GM23248 (cell line): Measurements from ENCODE around the gene GINS2. TPM values are rescaled to one million over a fixed set of nuclear protein-coding genes. Genes with fewer than 3 reads are reported as not detected.

Source experiments
- DNase-seq: peaks from one replicate; pipeline ENCODE4 v3.0.0-alpha.2; 2015
- H2AFZ ChIP-seq: fragments of 200-600 bp; sonication (generic); 2 replicates; pipeline ENCODE4 v1.6.1; 2016; ENCODE audit warnings: antibody characterized with exemption
- H3F3A ChIP-seq: fragments of 200-600 bp; sonication (generic); 2 replicates; pipeline ENCODE4 v1.6.1; 2016; ENCODE audit warnings: mild to moderate bottlenecking, antibody characterized with exemption, mixed run types; ENCODE audit not compliant: insufficient read depth
- H3K27ac ChIP-seq: fragments of 200-600 bp; sonication (generic); 2 replicates; pipeline ENCODE4 v1.5.1; 2016; ENCODE audit warnings: mild to moderate bottlenecking
- H3K27me3 ChIP-seq: fragments of 200-600 bp; sonication (generic); replicated peaks from 2 replicates; pipeline ENCODE4 v1.6.1; 2016; ENCODE audit warnings: mild to moderate bottlenecking; ENCODE audit not compliant: insufficient read depth
- H3K36me3 ChIP-seq: fragments of 200-600 bp; sonication (generic); 2 replicates; pipeline ENCODE4 v1.6.1; 2016; ENCODE audit warnings: low read depth, mild to moderate bottlenecking
- H3K4me1 ChIP-seq: fragments of 200-600 bp; sonication (generic); 2 replicates; pipeline ENCODE4 v1.6.1; 2016; ENCODE audit warnings: mild to moderate bottlenecking; ENCODE audit not compliant: insufficient read depth
- H3K4me2 ChIP-seq: fragments of 200-600 bp; sonication (generic); one replicate; pipeline ENCODE4 v1.6.1; 2016; ENCODE audit warnings: mild to moderate bottlenecking; ENCODE audit not compliant: unreplicated experiment
- H3K4me3 ChIP-seq: fragments of 200-600 bp; sonication (generic); 2 replicates; pipeline ENCODE4 v1.5.1; 2016; ENCODE audit warnings: mild to moderate bottlenecking
- H3K79me2 ChIP-seq: fragments of 200-600 bp; sonication (generic); 2 replicates; pipeline ENCODE4 v1.6.1; 2016; ENCODE audit warnings: mild to moderate bottlenecking; ENCODE audit not compliant: insufficient read depth
- H3K9ac ChIP-seq: fragments of 200-600 bp; sonication (generic); 2 replicates; pipeline ENCODE4 v1.6.1; 2016; ENCODE audit warnings: mild to moderate bottlenecking
- H3K9me2 ChIP-seq: fragments of 200-600 bp; sonication (generic); 2 replicates; pipeline ENCODE4 v1.6.1; 2016; ENCODE audit warnings: mixed run types, mild to moderate bottlenecking, moderate library complexity; ENCODE audit not compliant: insufficient read depth
- H3K9me3 ChIP-seq: fragments of 200-600 bp; sonication (generic); one replicate; pipeline ENCODE4 v1.6.1; 2017; ENCODE audit warnings: low read depth
- H4K20me1 ChIP-seq: fragments of 200-600 bp; sonication (generic); 2 replicates; pipeline ENCODE4 v1.6.0; 2016; ENCODE audit not compliant: insufficient read depth
- EZH2 ChIP-seq: fragments of 200-600 bp; sonication (generic); IDR thresholded peaks from 2 replicates; pipeline ENCODE4 v1.6.1; 2018; ENCODE audit warnings: antibody characterized with exemption, mild to moderate bottlenecking; ENCODE audit not compliant: insufficient read depth, poor library complexity, severe bottlenecking
- EZH2phosphoT487 ChIP-seq: fragments of 200-600 bp; sonication (generic); IDR thresholded peaks from 2 replicates; pipeline ENCODE4 v1.6.1; 2018; ENCODE audit warnings: antibody characterized with exemption, moderate library complexity, mild to moderate bottlenecking, low read depth; ENCODE audit not compliant: insufficient read depth
- WGBS, 2 experiments: methylation state at CpG; one replicate each; pipeline ENCODE4 v1.1.6; 2015 to 2017; ENCODE audit warnings: low lambda C conversion rate in 2 of 2, low coverage in 1 of 2; ENCODE audit errors: missing lambda C conversion rate in 2 of 2; 5-methylcytosine and 5-hydroxymethylcytosine counted together
- in situ Hi-C: fragments of 300-500 bp; cut with MboI; formaldehyde crosslinking; loops from 2 replicates; pipeline ENCODE4 v1.15.0; 2020
- polyA plus RNA-seq: library from polyadenylated mRNA; unstranded; fragments of >200 nt; fragmentation: Nextera tagmentation; extraction: Ambion mirVana; gene quantifications from 2 replicates; pipeline ENCODE4 v1.2.1, GENCODE V29; 2016
- total RNA-seq: library from RNA; depleted of rRNA; stranded (reverse); fragments of >200 nt; shearing (Covaris generic); gene quantifications from 2 replicates; pipeline ENCODE4 v1.2.3, GENCODE V29; 2014

The GINS2 gene
- total and polyA plus RNA-seq, 2 experiments from 2014 or later: 8.9 to 9.9 TPM

DNA sequence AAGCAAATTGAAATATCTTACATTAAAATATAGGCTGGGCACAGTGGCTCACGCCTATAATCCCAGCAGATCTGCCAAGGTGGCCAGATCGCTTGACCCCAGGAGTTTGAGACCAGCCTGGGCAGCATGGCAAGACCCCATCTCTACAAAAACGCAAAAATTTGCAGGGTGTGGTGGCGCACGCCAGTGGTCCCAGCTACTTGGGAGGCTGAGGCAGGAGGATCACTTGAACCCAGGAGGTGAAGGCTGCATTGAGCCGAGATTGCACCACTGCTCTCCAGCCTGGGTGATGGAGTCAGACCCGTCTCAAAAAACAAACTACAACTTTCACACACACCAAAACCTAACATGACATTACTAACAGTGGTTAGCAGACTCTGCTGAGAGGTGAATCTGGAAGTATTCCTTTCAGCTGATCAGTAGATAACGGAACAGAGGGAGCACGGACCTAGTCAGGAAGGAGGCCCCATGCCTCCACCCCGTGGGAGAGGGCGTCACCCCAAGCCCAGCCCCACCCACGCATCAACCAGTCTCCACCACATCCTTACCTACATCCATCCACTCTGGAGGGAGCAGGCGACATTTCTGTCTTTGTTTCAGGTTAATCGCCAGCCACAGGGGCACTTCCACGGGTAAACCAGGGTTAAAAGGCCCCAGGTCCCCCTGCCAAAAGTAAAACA, 1.7 kb downstream of the GINS2 start:
- TF ChIP-seq EZH2phosphoT487 (no peak), EZH2 (no peak)
- Histone ChIP-seq H3K27ac (no peak overlapping the region), H3K79me2 (no peaks in the 10 kb centered on the region), H3K9me2 (no peaks in the 10 kb centered on the region), H3K9me3 (no peaks in the 10 kb centered on the region), H3F3A (0 out of 2 replicates have a peak, but pooled peaks cover under 1% of the 10 kb centered on the region), H2AFZ (no peak overlapping the region), H3K4me1 (no peaks in the 10 kb centered on the region), H3K4me2 (no peak overlapping the region), H3K27me3 (peaks cover 11% of the 10 kb centered on the region; the same call in 1 of the 2 replicates), H4K20me1 (no peaks in the 10 kb centered on the region), H3K9ac (no peak overlapping the region), H3K4me3 (no peak overlapping the region), H3K36me3 (no peaks in the 10 kb centered on the region)
- in situ Hi-C loops: no loop called here
- DNase-seq: no peak
- WGBS, 2 experiments: 80 to 83% methylated on average over 13 to 15 of the region's 15 CpGs

- Histone ChIP-seq H3K9ac (no peak overlapping the region), H3K9me3 (no peaks in the 10 kb centered on the region), H3K4me1 (no peaks in the 10 kb centered on the region), H3K27ac (no peak overlapping the region), H3F3A (peaks cover 9% of the 10 kb centered on the region; the same call in 1 of the 2 replicates), H3K9me2 (no peaks in the 10 kb centered on the region), H3K4me2 (no peak overlapping the region), H3K4me3 (no peak overlapping the region), H3K79me2 (no peaks in the 10 kb centered on the region), H3K36me3 (no peaks in the 10 kb centered on the region), H4K20me1 (no peaks in the 10 kb centered on the region), H3K27me3 (peaks cover 4% of the 10 kb centered on the region; the same call in 1 of the 2 replicates), H2AFZ (no peak overlapping the region)
- 100% methylated on average over 2 of the region's 2 CpGs for WGBS, 2 experiments
- in situ Hi-C loops: no loop called here
- no peak for DNase-seq
- no peak for TF ChIP-seq EZH2
- TF ChIP-seq EZH2phosphoT487: no peak
Measured at GRCh38 chr16:85685251-85685650, 3.5 kb downstream of the GINS2 start.

- Histone ChIP-seq H3K79me2 (no peaks in the 10 kb centered on the region), H3K9me3 (no peaks in the 10 kb centered on the region), H3K4me2 (no peak overlapping the region), H3K9me2 (no peaks in the 10 kb centered on the region), H3K9ac (no peak overlapping the region), H3K36me3 (no peaks in the 10 kb centered on the region), H3K4me3 (no peak overlapping the region), H3K4me1 (no peaks in the 10 kb centered on the region), H3K27me3 (no peaks in the 10 kb centered on the region), H3F3A (peaks cover 9% of the 10 kb centered on the region; the same call in 1 of the 2 replicates), H4K20me1 (no peaks in the 10 kb centered on the region), H3K27ac (no peak overlapping the region), H2AFZ (no peak overlapping the region)
- no peak for TF ChIP-seq EZH2phosphoT487
- no peak for TF ChIP-seq EZH2
- in situ Hi-C loops: no loop called here
- DNase-seq: no peak
Measured at GRCh38 chr16:85683363-85683762, 5.4 kb downstream of the GINS2 start.

DNA sequence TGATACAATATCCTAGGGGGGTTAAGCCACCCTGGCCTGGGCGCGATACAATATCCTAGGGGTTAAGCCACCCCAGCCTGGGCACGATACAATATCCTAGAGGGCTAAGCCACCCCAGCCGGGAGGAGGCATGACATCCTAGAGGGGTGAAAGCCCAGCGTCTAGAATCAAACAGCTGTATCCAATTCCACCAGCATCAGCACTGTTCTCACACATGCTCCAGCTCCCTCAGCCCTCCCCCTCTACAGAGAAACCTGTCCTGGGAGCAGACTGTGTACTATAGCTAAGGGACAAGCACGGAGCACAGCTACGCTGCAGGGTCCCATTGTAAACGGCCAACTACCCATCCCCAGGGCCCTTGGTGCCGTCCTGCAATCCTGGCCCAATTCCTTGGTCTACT, 6.2 kb downstream of the GINS2 start:
- no peaks in the 10 kb centered on the region for H3K9me2 ChIP-seq
- no peaks in the 10 kb centered on the region for H3K27me3 ChIP-seq
- no peak overlapping the region for H3K27ac ChIP-seq
- DNase-seq: no peak
- H3K4me1 ChIP-seq: no peaks in the 10 kb centered on the region
- TF ChIP-seq EZH2: no peak
- TF ChIP-seq EZH2phosphoT487: no peak
- no peak overlapping the region for H2AFZ ChIP-seq
- H4K20me1 ChIP-seq: no peaks in the 10 kb centered on the region
- H3K9me3 ChIP-seq: no peaks in the 10 kb centered on the region
- 61 to 62% methylated on average over 7 to 9 of the region's 9 CpGs for WGBS, 2 experiments
- in situ Hi-C loops: no loop called here
- H3K79me2 ChIP-seq: no peaks in the 10 kb centered on the region
- H3F3A ChIP-seq: peaks cover 9% of the 10 kb centered on the region; the same call in 1 of the 2 replicates
- no peak overlapping the region for H3K4me2 ChIP-seq
- H3K9ac ChIP-seq: no peak overlapping the region
- no peaks in the 10 kb centered on the region for H3K36me3 ChIP-seq
- no peak overlapping the region for H3K4me3 ChIP-seq
